Osteoblast (primary cell): Measurements from ENCODE around the gene NDUFA5. TPM values are rescaled to one million over a fixed set of nuclear protein-coding genes. Genes with fewer than 3 reads are reported as not detected.

ENCODE experiments used
- DNase-seq: peaks from one replicate; pipeline ENCODE4 v3.0.0; 2011; ENCODE audit warnings: low spot score, mixed read lengths; ENCODE audit not compliant: insufficient read length; ENCODE audit errors: missing footprints
- H2AFZ ChIP-seq: 2 replicates; pipeline ENCODE4 v1.6.0; 2011; ENCODE audit warnings: mild to moderate bottlenecking, low read length
- H3K27ac ChIP-seq: 2 replicates; pipeline ENCODE4 v1.5.1; 2011; ENCODE audit warnings: mild to moderate bottlenecking, low read depth, low read length, moderate library complexity
- H3K27me3 ChIP-seq: 2 replicates; pipeline ENCODE4 v1.6.0; 2012; ENCODE audit warnings: mild to moderate bottlenecking, control low read depth, inconsistent platforms, low read length, moderate library complexity; ENCODE audit not compliant: insufficient read depth
- H3K36me3 ChIP-seq: 2 replicates; pipeline ENCODE4 v1.5.1; 2011; ENCODE audit warnings: mild to moderate bottlenecking, low read length, control low read depth, moderate library complexity; ENCODE audit not compliant: insufficient read depth
- H3K4me1 ChIP-seq: 2 replicates; pipeline ENCODE4 v1.5.1; 2011; ENCODE audit warnings: mild to moderate bottlenecking, low read length, control low read depth, moderate library complexity; ENCODE audit not compliant: insufficient read depth
- H3K4me2 ChIP-seq: 2 replicates; pipeline ENCODE4 v1.6.0; 2011; ENCODE audit warnings: mild to moderate bottlenecking, low read length; ENCODE audit not compliant: insufficient read depth
- H3K4me3 ChIP-seq: fragments of 200-600 bp; sonication (generic); 3 replicates; pipeline ENCODE4 v1.5.1; 2012; ENCODE audit warnings: mild to moderate bottlenecking, low read length, inconsistent platforms; ENCODE audit not compliant: insufficient read depth
- H3K79me2 ChIP-seq: 2 replicates; pipeline ENCODE4 v1.6.0; 2012; ENCODE audit warnings: mild to moderate bottlenecking, low read length, control low read depth, inconsistent platforms; ENCODE audit not compliant: insufficient read depth
- H3K9me3 ChIP-seq: 2 replicates; pipeline ENCODE4 v1.5.1; 2011; ENCODE audit warnings: low read depth, low read length, control low read depth
- H4K20me1 ChIP-seq: 2 replicates; pipeline ENCODE4 v1.6.0; 2012; ENCODE audit warnings: mild to moderate bottlenecking, low read length, control low read depth; ENCODE audit not compliant: insufficient read depth
- total RNA-seq: library from RNA; depleted of rRNA; stranded (reverse); fragments of >200 nt; gene quantifications from 2 replicates; pipeline ENCODE4 v1.2.3, GENCODE V29; 2012
- TF ChIP-seq, protein P1 (sequence below): IDR thresholded peaks from 2 replicates; pipeline ENCODE4 v1.5.1; 2011; ENCODE audit warnings: mild to moderate bottlenecking, low read depth, low read length, moderate library complexity; ENCODE audit errors: extremely low read depth

Gene NDUFA5
- 25.7 and 30.6 TPM in 2 replicates for total RNA-seq

- peak within 1 kb of the TSS; percentile 96 for H2AFZ ChIP-seq
- H3K4me2 ChIP-seq: peak within 1 kb of the TSS; percentile 85
Measured at GRCh38 chr7:123557398-123558288, at the start of gene NDUFA5. Gene NDUFA5, minus strand, starts transcription at chr7:123557818. Its CDS starts 23 bp downstream, at chr7:123557795.

GRCh38 chr7:123604739-123605138, 47.1 kb upstream of the NDUFA5 start:
- DNase-seq: no peak
- no peak overlapping the region for H3K27ac ChIP-seq
- H3K4me3 ChIP-seq: no peak overlapping the region
- H3K36me3 ChIP-seq: no peaks in the 10 kb centered on the region
- H2AFZ ChIP-seq: no peak overlapping the region
- H4K20me1 ChIP-seq: no peaks in the 10 kb centered on the region
- H3K4me1 ChIP-seq: no peaks in the 10 kb centered on the region
- no peak overlapping the region for H3K4me2 ChIP-seq
- TF ChIP-seq, protein P1, sequence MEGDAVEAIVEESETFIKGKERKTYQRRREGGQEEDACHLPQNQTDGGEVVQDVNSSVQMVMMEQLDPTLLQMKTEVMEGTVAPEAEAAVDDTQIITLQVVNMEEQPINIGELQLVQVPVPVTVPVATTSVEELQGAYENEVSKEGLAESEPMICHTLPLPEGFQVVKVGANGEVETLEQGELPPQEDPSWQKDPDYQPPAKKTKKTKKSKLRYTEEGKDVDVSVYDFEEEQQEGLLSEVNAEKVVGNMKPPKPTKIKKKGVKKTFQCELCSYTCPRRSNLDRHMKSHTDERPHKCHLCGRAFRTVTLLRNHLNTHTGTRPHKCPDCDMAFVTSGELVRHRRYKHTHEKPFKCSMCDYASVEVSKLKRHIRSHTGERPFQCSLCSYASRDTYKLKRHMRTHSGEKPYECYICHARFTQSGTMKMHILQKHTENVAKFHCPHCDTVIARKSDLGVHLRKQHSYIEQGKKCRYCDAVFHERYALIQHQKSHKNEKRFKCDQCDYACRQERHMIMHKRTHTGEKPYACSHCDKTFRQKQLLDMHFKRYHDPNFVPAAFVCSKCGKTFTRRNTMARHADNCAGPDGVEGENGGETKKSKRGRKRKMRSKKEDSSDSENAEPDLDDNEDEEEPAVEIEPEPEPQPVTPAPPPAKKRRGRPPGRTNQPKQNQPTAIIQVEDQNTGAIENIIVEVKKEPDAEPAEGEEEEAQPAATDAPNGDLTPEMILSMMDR: no peak
- H3K27me3 ChIP-seq: no peaks in the 10 kb centered on the region
- H3K79me2 ChIP-seq: no peaks in the 10 kb centered on the region
- no peaks in the 10 kb centered on the region for H3K9me3 ChIP-seq

More at GRCh38 chr7:123557398-123558288, at the start of gene NDUFA5:
- Histone ChIP-seq H3K4me3 (peak within 1 kb of the TSS; percentile 76), H3K4me1 (peaks cover 12% of the 10 kb centered on the region), H3K27me3 (no peaks in the 10 kb centered on the region), H3K9me3 (no peaks in the 10 kb centered on the region), H3K27ac (peak within 1 kb of the TSS; percentile 71), H3K36me3 (peaks cover 7% of the 10 kb centered on the region), H3K79me2 (peaks cover 39% of the 10 kb centered on the region), H4K20me1 (peaks cover 3% of the 10 kb centered on the region)
- DNase-seq: peak; percentile 84
- TF ChIP-seq, protein P1: no peak

DNA sequence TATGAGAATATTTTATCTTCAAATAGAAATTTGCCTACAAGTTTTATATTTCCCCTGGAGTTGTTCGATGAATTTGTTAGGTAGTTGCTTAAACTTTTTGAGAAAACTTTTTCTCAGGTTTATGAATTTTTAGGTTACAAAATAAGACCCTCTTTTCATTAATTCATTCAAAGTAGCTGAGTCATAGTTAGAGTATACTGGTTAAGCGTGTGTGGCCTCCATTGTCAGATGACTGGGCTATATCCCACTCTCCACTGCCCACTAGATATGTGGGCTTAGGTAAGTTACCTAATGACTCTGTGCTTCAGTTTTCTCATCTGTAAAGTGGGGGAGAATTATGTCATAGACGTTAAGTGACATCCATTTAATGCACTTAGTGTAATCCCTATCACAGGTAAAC, 45.0 kb upstream of the NDUFA5 start:
- H3K79me2 ChIP-seq: no peaks in the 10 kb centered on the region
- no peaks in the 10 kb centered on the region for H4K20me1 ChIP-seq
- H3K4me2 ChIP-seq: no peak overlapping the region
- no peak overlapping the region for H2AFZ ChIP-seq
- no peaks in the 10 kb centered on the region for H3K27me3 ChIP-seq
- TF ChIP-seq, protein P1: no peak
- DNase-seq: no peak
- H3K27ac ChIP-seq: no peak overlapping the region
- H3K4me1 ChIP-seq: no peaks in the 10 kb centered on the region
- H3K9me3 ChIP-seq: no peaks in the 10 kb centered on the region
- H3K4me3 ChIP-seq: no peak overlapping the region
- H3K36me3 ChIP-seq: no peaks in the 10 kb centered on the region

GRCh38 chr7:123601530-123601929, 43.9 kb upstream of the NDUFA5 start, which contains the start of gene ASB15:
Gene ASB15, plus strand, starts transcription at chr7:123601821. Its CDS starts 12,682 bp downstream, at chr7:123614503.
- Histone ChIP-seq H3K9me3 (no peaks in the 10 kb centered on the region), H3K27ac (no peak within 1 kb of the TSS), H3K4me2 (no peak within 1 kb of the TSS), H3K4me1 (no peaks in the 10 kb centered on the region), H2AFZ (no peak within 1 kb of the TSS), H4K20me1 (no peaks in the 10 kb centered on the region), H3K79me2 (no peaks in the 10 kb centered on the region), H3K4me3 (no peak within 1 kb of the TSS), H3K27me3 (no peaks in the 10 kb centered on the region), H3K36me3 (no peaks in the 10 kb centered on the region)
- TF ChIP-seq, protein P1: no peak
- no peak for DNase-seq
